ENCODE measurements around the gene HPSE2. TPM values are rescaled to one million over a fixed set of nuclear protein-coding genes. Genes with fewer than 3 reads are reported as not detected.

HPSE2 gene
- total RNA-seq, 1 experiment from 2014 or later: not detected

DNA sequence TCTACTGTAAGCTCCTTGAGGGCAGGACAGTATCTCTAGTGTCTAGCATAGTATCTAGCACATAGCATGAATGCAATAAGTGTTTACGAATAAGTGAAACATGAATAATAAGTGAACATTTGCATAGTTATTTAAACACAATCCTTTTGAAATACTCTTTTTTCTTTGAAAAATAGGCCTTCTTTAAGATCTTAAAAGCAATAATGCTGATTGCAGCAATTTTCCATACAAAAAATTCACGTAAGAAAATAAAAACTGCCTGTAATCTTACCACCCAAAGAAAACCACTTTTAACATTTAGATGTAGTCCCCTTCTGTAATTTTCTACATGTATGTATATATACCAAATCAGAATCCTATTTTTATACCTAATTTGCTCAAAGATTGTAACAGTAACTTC, 626.4 kb downstream of the HPSE2 start:
- Histone ChIP-seq H3K9me3 (ENCODE audit: insufficient read depth, low read depth) (no peaks in the 10 kb centered on the region), H3K36me3 (ENCODE audit: low read depth) (no peaks in the 10 kb centered on the region), H3K27me3 (ENCODE audit: insufficient read depth, low read depth) (peaks cover 16% of the 10 kb centered on the region; the same call in 1 of the 2 replicates), H3K4me1 (replicated peaks; ENCODE audit: insufficient read depth) (no peaks in the 10 kb centered on the region), H2AFZ (no peak overlapping the region), H3K9me2 (ENCODE audit: insufficient read depth) (no peaks in the 10 kb centered on the region), H3K79me2 (ENCODE audit: low read depth) (no peaks in the 10 kb centered on the region), H3F3A (ENCODE audit: insufficient read depth, low read depth) (no peaks in the 10 kb centered on the region), H3K27ac (no peak overlapping the region), H4K20me1 (ENCODE audit: insufficient read depth) (no peaks in the 10 kb centered on the region), H3K4me2 (no peak overlapping the region), H3K4me3 (no peak overlapping the region)
- TF ChIP-seq EZH2 (IDR thresholded peaks at IDR 0.05; ENCODE audit: low read depth): no peak
- TF ChIP-seq, protein P1, sequence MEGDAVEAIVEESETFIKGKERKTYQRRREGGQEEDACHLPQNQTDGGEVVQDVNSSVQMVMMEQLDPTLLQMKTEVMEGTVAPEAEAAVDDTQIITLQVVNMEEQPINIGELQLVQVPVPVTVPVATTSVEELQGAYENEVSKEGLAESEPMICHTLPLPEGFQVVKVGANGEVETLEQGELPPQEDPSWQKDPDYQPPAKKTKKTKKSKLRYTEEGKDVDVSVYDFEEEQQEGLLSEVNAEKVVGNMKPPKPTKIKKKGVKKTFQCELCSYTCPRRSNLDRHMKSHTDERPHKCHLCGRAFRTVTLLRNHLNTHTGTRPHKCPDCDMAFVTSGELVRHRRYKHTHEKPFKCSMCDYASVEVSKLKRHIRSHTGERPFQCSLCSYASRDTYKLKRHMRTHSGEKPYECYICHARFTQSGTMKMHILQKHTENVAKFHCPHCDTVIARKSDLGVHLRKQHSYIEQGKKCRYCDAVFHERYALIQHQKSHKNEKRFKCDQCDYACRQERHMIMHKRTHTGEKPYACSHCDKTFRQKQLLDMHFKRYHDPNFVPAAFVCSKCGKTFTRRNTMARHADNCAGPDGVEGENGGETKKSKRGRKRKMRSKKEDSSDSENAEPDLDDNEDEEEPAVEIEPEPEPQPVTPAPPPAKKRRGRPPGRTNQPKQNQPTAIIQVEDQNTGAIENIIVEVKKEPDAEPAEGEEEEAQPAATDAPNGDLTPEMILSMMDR (conservative IDR thresholded peaks at IDR 0.05): no peak
- no peak for DNase-seq
- POLR2A ChIA-PET (ENCODE audit: unreplicated experiment): no interaction called here
- CTCF ChIA-PET: no interaction called here
- intact Hi-C loops (cut with micrococcal nuclease; ENCODE audit: unreplicated experiment): no loop called here
- BruUV-seq (replicated peaks): no TSS peak

DNA sequence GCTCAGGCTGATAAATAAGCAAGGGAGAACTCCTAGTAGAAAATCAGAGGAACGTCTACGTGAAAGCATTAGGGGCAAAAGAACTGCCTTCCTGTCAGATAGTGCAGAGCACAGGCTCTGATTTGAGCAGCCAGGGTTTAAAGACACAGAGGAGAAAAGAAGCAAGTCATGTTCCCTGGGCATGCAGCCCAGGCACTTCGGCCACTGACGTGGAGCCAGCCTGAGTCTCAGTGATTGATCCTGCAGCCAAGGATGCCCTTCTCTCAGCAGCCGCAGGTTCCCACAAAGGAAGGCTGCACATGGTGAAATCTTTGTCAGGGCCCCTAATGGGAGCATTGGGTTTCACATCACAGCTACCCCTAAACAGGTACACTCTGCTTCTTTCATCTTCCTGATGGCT, 627.2 kb downstream of the HPSE2 start:
- no peaks in the 10 kb centered on the region for H3K36me3 ChIP-seq (ENCODE audit: low read depth)
- no peak for TF ChIP-seq EZH2 (IDR thresholded peaks at IDR 0.05; ENCODE audit: low read depth)
- TF ChIP-seq, protein P1 (conservative IDR thresholded peaks at IDR 0.05): no peak
- no peak overlapping the region for H3K4me3 ChIP-seq
- no peaks in the 10 kb centered on the region for H3K79me2 ChIP-seq (ENCODE audit: low read depth)
- CTCF ChIA-PET: no interaction called here
- no peaks in the 10 kb centered on the region for H3F3A ChIP-seq (ENCODE audit: insufficient read depth, low read depth)
- H3K27me3 ChIP-seq (ENCODE audit: insufficient read depth, low read depth): peaks cover 16% of the 10 kb centered on the region; the same call in 1 of the 2 replicates
- H3K9me2 ChIP-seq (ENCODE audit: insufficient read depth): no peaks in the 10 kb centered on the region
- no peaks in the 10 kb centered on the region for H4K20me1 ChIP-seq (ENCODE audit: insufficient read depth)
- no peaks in the 10 kb centered on the region for H3K9me3 ChIP-seq (ENCODE audit: insufficient read depth, low read depth)
- POLR2A ChIA-PET (ENCODE audit: unreplicated experiment): no interaction called here
- no peak overlapping the region for H3K27ac ChIP-seq
- BruUV-seq (replicated peaks): no TSS peak
- intact Hi-C loops (cut with micrococcal nuclease; ENCODE audit: unreplicated experiment): no loop called here
- no peak for DNase-seq
- H3K4me1 ChIP-seq (replicated peaks; ENCODE audit: insufficient read depth): no peaks in the 10 kb centered on the region
- H2AFZ ChIP-seq: no peak overlapping the region
- no peak overlapping the region for H3K4me2 ChIP-seq

DNA sequence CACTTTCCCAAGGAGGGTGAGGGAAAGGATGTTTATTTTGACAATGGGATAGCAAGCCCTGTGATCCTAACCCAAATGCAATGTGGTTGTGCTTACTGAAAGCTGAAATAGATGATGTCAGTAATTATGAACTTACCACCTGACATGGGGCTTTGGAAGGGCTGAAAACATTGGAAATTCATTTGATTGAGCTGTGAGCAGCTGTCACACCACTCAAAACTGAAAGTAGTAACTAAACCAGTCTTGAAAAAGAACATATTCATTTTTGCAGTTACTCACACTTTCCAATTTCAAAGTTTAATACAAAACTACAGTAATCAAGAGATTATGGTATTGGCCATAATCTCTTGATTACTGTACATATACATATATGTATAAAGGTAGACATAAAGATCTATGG, 633.4 kb downstream of the HPSE2 start:
- TF ChIP-seq EZH2 (IDR thresholded peaks at IDR 0.05; ENCODE audit: low read depth): no peak
- Histone ChIP-seq H3K9me3 (ENCODE audit: insufficient read depth, low read depth) (no peaks in the 10 kb centered on the region), H3K4me2 (no peak overlapping the region), H2AFZ (no peak overlapping the region), H4K20me1 (ENCODE audit: insufficient read depth) (no peaks in the 10 kb centered on the region), H3K4me3 (no peak overlapping the region), H3K9me2 (ENCODE audit: insufficient read depth) (no peaks in the 10 kb centered on the region), H3K79me2 (ENCODE audit: low read depth) (no peaks in the 10 kb centered on the region), H3F3A (ENCODE audit: insufficient read depth, low read depth) (no peaks in the 10 kb centered on the region), H3K27ac (no peak overlapping the region), H3K36me3 (ENCODE audit: low read depth) (no peaks in the 10 kb centered on the region), H3K27me3 (ENCODE audit: insufficient read depth, low read depth) (peaks cover 2% of the 10 kb centered on the region; the same call in 1 of the 2 replicates), H3K4me1 (replicated peaks; ENCODE audit: insufficient read depth) (no peaks in the 10 kb centered on the region)
- ChIA-PET POLR2A (ENCODE audit: unreplicated experiment) (no interaction called here), CTCF (no interaction called here)
- intact Hi-C loops (cut with micrococcal nuclease; ENCODE audit: unreplicated experiment): no loop called here
- no peak for DNase-seq
- no TSS peak for BruUV-seq (replicated peaks)

DNA sequence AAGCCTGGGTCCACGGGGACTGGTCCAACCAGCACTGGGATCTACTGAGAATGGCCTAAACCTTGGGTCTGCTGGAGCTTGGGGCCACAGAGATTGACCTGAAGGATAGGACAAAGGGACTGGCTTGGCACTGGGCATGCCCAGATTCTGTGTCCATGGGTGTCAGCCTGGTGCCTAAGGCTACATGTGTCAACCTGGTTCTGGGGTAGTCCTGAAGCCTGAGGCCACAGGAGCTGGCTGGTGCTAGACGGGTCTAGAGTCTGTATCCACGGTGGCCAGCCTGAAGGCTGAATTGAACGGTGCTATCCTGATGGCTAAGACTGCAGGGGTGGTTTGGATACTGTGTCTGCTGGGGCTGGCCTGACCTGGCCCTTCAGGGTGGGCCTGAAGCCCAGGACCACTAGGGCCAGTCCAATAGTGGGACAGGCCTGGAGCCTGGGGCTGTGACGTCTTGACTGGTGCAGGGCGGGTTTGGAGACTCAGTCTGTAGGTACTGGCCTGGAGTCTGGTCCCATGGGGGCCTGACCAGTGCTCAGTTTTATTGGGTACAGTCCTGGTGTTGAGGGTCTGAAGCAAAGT, 636.5 kb downstream of the HPSE2 start:
- intact Hi-C loops (cut with micrococcal nuclease; ENCODE audit: unreplicated experiment): no loop called here
- Histone ChIP-seq H3K79me2 (ENCODE audit: low read depth) (no peaks in the 10 kb centered on the region), H3K36me3 (ENCODE audit: low read depth) (no peaks in the 10 kb centered on the region), H3K9me3 (ENCODE audit: insufficient read depth, low read depth) (no peaks in the 10 kb centered on the region), H3K4me2 (no peak overlapping the region), H3K27me3 (ENCODE audit: insufficient read depth, low read depth) (no peaks in the 10 kb centered on the region), H3K9me2 (ENCODE audit: insufficient read depth) (no peaks in the 10 kb centered on the region), H3K4me1 (replicated peaks; ENCODE audit: insufficient read depth) (no peaks in the 10 kb centered on the region), H2AFZ (no peak overlapping the region), H3K4me3 (no peak overlapping the region), H3K27ac (no peak overlapping the region), H3F3A (ENCODE audit: insufficient read depth, low read depth) (no peaks in the 10 kb centered on the region), H4K20me1 (ENCODE audit: insufficient read depth) (no peaks in the 10 kb centered on the region)
- POLR2A ChIA-PET (ENCODE audit: unreplicated experiment): no interaction called here
- TF ChIP-seq EZH2 (IDR thresholded peaks at IDR 0.05; ENCODE audit: low read depth): no peak
- TF ChIP-seq, protein P1 (conservative IDR thresholded peaks at IDR 0.05): no peak
- no TSS peak for BruUV-seq (replicated peaks)
- CTCF ChIA-PET: no interaction called here
- no peak for DNase-seq

Data from PC-9 (cell line).